Measurements from ENCODE around the gene FAM50A. TPM values are rescaled to one million over a fixed set of nuclear protein-coding genes. Genes with fewer than 3 reads are reported as not detected.

The FAM50A gene
- total RNA-seq, 1 experiment from 2014 or later: 95.9 TPM

DNA sequence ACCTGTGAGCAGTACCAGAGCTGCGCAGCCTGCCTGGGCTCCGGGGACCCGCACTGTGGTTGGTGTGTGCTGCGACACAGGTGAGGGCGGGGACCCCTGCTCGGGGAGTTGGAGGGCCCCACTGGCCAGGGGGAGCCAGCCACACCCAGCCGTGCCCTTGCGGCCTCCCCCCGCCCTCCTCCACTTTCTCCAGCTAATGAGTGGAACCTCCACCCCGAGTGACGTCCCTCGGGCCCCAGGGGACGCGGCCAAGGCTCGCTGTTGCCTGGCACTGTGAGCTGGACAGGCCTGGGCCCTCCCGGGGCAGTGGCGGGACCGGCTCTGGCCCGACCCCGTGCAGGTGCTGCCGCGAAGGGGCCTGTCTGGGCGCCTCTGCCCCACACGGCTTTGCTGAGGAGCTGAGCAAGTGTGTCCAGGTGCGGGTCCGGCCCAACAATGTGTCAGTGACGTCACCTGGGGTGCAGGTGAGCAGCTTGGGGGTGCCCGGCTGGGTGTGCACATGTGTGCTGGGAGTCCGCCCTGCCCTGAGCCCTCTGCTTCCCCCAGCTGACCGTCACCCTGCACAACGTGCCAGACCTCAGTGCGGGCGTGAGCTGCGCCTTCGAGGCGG is 19.8 kb downstream of the FAM50A start:
- no peak for DNase-seq (ENCODE audit: low read depth)

DNA sequence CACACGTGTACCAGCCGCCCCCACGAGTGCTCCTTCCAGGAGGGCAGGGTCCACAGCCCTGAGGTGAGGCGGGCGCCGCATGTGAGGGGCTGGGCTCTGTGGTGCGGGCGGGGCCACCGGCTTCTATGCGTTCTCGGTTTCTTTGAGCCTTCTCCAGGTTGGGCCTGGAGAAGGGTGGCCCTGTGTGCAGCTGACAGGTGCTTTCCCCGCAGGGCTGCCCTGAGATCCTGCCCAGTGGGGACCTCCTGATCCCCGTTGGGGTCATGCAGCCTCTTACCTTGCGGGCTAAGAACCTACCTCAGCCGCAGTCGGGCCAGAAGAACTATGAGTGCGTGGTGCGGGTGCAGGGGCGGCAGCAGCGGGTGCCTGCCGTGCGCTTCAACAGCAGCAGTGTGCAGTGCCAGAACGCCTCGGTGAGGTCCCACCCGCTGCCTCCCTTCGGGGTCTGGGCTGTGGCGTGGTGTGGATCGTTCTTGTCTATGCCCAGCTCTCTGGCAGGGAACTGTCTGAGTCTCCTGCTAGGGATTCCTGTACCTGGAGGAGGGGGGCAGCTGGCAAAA is 20.9 kb downstream of the FAM50A start:
- DNase-seq (ENCODE audit: low read depth): no peak

DNA sequence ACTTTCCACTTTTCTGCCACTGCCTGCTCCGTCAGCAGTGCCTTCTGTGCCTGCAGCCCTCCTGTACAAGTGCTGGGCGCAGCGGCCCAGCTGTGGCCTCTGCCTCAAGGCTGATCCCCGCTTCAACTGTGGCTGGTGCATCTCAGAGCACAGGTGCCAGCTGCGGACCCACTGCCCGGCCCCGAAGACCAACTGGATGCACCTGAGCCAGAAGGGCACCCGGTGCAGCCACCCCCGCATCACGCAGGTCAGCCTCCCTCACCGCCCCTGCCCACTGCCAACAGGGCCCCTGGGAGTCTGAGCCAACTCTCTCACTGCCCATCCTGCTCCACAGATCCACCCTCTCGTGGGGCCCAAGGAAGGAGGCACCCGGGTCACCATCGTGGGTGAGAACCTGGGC is 21.7 kb downstream of the FAM50A start:
- DNase-seq (ENCODE audit: low read depth): no peak

DNA sequence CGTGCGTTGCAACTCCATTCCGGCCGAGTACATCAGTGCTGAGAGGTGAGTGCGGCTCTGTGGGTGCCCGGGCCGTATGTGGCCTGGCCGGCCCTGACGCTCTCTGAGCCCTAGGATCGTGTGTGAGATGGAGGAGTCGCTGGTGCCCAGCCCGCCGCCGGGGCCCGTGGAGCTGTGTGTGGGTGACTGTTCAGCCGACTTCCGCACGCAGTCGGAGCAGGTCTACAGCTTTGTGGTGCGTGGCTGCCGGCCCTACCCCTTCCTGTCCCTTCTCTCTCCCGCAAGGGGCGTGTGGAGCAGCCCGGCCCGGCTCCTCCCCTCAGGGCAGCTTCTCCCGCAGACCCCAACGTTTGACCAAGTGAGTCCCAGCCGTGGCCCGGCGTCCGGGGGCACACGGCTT is 22.1 kb downstream of the FAM50A start:
- no peak for DNase-seq (ENCODE audit: low read depth)

DNA sequence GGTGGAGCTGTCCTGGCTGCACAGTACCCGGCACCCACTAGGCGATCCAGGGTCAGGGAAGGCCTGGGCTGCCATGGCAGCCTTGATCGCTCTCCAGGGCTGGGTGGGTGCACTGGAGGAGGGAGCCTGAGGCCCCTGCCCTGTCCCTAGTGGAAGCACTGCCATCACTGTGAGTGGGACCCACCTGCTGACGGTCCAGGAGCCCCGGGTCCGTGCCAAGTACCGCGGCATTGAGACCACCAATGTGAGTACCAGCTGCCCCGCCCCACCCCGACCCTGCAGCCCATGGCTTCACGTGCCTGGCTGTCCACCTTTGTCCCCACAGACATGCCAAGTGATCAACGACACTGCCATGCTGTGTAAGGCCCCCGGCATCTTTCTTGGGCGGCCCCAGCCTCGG is 23.0 kb downstream of the FAM50A start:
- no peak for DNase-seq (ENCODE audit: low read depth)

DNA sequence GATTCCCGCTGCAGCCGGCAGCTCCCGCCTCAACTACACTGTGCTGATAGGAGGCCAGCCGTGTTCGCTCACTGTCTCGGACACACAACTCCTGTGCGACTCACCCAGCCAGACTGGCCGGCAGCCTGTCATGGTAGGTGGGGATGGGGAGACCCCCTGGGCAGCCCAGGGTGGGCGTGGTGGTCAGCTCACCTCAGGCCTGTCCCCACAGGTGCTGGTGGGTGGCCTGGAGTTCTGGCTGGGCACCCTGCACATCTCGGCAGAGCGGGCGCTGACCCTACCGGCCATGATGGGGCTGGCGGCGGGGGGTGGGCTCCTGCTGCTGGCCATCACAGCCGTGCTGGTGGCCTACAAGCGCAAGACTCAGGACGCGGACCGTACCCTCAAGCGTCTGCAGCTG is 23.6 kb downstream of the FAM50A start:
- DNase-seq (ENCODE audit: low read depth): no peak

DNA sequence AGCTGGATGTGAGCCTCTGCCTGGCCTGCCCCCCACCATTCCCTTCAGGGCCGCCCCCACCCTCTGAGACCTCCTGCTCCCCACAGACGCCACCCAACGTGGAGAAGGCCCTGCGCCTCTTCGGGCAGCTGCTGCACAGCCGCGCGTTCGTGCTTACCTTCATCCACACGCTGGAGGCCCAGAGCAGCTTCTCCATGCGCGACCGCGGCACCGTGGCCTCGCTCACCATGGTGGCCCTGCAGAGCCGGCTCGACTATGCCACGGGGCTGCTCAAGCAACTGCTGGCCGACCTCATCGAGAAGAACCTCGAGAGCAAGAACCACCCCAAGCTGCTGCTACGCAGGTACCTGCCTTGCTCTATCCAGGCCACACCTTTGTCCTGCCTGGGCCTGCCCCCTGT is 24.3 kb downstream of the FAM50A start:
- no peak for DNase-seq (ENCODE audit: low read depth)

DNA sequence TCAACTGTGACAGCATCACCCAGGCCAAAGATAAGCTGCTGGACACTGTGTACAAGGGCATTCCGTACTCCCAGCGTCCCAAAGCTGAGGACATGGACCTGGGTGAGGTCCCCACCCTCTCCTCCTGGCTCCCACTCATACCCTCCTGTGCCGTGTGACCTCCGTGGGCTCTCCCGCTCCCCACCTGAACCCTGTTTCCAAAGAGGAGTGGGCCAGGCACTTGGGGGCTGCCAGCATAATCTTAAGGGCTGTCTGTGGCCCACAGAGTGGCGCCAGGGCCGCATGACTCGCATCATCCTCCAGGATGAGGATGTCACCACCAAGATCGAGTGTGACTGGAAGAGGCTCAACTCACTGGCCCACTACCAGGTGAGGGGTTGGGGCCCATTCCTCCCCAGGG is 25.2 kb downstream of the FAM50A start:
- no peak for DNase-seq (ENCODE audit: low read depth)

DNA sequence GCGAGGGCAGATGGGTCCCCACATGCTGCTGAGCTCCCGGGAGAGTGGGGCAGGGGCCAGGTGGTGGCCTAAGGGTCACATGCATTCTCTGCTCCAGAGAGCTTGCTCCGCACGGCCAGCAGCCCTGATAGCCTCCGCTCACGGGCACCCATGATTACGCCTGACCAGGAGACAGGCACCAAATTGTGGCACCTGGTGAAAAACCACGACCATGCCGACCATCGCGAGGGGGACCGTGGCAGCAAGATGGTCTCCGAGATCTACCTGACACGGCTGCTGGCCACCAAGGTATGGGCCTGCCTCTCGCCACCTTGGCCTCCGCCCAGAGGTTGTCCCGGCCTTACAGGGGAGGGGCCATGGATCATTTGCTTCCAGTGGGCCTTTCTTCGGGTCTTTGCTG is 25.9 kb downstream of the FAM50A start:
- no peak for DNase-seq (ENCODE audit: low read depth)

DNA sequence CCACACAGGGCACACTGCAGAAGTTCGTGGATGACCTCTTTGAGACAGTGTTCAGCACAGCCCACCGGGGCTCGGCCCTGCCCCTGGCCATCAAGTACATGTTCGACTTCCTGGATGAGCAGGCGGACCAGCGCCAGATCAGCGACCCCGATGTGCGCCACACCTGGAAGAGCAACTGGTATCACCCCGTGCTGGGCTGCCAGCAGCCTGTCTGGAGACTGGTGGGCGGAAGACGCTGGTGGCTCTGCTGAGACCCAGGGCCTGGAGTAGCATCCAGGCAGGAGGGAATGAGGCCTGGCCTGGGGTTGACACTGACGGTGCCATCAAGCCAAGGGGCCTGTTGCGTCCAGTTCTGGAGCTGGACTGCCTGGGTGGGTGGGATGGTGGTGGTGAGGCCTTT is 26.5 kb downstream of the FAM50A start:
- DNase-seq (ENCODE audit: low read depth): no peak

DNA sequence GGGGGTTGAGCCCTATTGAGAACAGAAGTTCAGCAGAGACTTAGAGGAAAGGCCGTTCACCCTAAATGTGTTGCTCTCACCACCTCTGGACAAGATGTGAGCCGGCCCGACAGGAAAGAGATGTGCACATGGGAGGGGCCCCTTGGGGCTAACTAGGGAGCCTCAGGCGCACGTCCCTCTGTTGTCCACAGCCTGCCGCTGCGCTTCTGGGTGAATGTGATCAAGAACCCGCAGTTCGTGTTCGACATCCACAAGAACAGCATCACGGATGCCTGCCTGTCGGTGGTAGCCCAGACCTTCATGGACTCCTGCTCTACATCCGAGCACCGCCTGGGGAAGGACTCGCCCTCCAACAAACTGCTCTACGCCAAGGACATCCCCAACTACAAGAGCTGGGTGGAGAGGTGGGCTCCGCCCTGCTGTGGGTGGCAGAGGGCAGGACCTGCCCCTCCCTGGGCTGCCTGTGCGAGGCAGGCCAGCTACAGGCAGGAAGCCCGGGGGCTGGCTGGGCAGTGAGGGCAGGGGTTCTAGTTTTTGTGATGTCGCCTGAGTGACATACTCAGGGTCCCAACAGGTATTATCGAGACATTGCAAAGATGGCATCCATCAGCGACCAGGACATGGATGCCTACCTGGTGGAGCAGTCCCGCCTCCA is 27.1 kb downstream of the FAM50A start:
- no peak for DNase-seq (ENCODE audit: low read depth)

DNA sequence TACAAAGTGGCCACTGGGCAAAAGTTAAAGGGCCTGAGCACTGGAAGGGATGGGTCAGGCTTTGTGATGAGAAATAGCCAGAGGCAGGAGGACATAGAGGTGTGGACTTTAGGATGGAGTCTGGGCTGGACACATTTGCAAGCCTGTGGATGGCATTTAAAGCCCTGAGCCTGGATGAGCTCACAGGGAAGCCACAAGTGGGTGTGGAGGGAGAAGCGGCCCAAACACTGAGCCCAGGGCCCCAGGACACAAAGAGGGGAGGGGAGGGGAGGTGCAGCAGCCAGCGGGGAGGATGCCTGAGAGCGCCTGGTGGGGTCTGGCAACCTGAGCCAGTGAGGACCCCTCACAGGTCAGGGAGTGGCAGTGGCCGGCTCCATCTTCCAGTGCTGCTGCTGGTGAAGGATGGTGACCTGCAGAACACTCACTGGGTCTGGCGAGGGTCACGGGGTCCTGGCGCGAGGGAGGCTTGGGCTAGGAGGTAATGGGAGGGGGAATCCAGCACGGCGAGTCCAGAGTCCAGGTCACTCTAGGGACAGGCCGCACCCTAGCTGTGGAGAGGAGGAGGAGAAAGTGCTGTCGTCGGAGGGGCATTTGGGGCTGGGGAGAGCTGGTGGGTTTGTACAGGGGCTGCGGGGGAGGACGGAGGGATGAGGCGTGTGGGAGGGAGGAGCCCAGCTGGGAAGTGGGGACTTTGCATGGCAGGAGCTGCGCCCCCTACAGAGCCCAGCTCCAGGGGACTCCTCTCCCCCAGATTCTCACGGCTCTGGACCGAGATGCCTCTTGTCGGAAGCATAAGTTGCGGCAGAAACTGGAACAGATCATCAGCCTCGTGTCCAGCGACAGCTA is 28.1 kb downstream of the FAM50A start:
- DNase-seq (ENCODE audit: low read depth): no peak

DNA sequence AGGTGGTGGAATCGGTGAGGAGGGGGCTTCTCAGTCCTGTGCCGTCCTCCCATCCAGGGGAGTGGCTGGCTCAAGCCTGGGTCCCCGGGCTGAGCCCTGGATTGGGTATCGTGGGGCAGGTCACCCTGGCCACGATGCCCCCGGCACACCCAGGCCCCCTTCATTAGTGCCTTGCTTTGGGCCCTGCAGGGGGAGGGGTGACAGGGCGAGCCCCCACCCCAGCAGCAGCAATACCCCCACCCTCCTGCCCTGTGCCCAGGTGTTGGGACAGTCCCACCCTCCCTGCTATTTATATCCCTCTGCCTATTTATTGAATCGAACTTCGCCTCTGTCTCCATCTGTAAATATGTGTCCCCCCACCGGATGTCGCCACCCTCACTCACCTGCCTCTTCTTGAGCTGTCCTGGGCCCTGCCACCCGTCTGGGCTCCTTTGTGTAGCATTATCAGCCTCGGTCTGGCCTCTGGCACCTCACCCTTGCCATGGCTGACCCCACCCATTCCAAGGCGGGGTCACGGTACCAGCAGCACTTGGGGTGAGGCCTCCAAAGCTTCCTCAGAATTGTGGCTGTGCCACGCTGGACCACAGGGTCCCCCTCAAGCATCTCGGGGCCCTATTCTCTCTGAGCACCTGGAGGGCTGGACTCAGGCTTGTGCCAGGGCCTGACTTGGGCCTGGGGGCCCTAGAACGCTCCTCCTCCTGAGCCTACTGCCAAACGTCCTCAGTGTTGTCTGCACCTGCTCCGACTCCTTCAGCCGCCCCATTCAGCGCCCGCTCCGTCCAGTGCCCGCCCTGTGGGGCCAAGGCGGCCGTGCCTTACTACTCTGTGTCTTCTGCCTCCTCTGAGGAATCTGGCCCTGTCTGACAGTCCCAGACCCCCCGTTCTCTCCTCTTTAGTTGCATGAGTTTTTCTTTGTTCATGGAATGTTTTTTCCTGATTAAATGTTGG is 29.0 kb downstream of the FAM50A start:
- no peak for DNase-seq (ENCODE audit: low read depth)

DNA sequence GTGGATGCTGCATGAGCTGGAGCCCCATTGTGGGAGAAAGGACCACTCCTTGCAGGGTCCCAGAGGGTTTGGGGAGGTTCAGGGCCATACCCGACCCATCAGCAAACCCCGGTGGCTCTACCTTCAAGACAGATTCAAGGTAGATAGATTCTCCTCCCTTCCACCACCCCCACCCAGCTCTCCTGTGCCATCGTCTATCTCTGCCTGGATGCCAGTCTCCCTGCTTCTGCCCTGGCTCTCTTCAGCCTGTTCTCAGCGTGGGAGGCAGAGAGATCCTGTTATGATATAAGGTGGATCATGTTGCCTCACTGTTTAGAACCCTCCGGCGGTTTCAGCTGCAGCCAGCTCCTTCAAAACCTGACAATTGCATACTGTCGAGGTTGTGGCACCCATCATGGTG is 29.7 kb downstream of the FAM50A start:
- DNase-seq (ENCODE audit: low read depth): no peak

DNA sequence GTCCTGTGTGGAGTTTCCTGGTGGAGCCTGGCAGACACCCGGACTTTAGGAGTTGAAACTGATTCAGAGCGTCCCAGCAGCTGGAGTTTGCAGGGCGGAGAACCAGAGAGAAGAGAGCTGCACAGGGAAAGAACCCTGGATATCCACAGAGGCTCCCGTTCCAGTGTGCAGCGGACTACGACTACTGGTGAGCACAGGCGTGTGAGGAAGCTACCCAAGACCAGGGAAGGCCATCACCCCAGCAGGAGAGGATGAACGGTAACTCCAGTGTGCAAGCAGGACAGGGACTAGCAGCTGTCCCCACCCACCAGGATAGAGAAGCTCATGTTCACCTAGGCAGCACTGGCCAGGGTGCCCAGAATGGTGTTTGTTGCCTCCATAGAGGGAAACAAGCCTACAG is 32.9 kb downstream of the FAM50A start:
- DNase-seq (ENCODE audit: low read depth): no peak

DNA sequence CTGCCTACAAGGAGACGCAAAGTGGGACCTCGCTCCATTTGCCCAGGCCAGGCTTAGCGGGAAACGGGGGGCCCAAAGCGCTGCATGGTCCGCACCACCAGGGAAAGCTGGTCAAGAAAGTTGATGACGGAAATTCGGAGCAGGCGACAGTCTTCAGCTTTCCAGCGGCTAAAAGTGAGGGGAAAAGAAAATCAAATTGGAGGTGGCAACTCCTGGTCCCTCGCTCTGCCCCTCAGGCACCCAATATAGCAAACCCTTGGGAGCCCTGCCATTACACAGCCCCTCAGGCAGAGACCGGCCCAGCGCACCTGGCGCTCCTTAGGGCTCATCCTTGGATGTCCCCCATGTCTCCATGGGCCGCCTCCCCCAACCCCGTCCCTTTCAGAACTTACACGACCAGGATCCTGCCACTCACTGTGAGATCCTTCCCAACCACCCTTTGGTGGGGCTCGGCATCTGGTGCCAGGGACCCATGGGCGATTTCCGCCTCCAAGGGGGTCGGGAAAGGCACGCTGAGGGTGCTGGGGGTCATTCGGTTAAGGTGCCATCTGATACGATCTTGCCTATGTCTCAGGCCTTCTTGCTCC is 34.0 kb downstream of the FAM50A start:
- DNase-seq (ENCODE audit: low read depth): no peak

DNA sequence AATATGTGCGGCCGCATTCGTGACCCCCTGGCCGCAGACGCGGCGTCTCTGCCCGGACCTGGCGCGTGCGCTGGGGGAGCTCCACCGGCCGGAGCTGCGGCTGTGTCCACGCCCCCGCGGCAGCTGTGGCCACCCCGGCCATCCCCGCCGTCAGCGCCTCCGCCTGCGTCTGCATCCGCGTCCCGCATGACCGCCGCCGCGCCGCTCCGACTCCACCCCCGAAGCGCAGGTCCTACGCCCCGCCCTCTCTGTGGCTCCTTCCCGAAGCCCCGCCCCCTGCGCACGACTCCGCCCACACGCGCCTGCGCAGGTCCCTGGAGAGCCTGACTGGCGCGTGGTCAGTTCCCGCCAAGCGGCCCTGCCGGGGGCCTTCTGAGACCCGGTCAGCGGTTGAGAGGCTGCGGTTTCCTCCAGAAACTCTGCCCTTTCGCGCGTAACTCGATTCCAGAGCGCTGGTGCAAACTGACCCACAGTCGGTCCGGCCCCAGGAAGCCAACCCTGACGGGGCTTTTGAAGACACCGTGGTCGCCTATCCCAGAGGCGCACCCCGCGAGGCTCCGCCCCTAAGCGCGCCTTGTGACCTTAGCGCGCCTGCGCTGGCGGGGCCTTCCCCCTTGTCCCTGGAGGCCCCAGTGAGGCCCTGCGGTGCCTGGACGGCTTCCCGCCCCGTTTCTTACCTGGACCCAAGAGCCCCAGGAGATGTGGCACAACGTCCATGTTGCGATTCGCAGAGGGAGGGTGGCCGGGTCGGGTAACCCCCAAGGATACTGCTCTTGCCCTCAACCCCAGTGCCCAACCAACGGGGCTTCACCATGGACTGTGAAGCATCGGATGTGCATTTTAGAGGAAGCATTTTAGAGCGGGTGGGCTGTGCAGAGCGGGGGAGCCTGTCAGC is 35.0 kb downstream of the FAM50A start, which contains the start of gene LAGE3:
Gene LAGE3, minus strand, starts transcription at position 554 of the 895 bp plus-strand sequence. Its CDS starts 366 bp downstream, at position 188.
- DNase-seq (ENCODE audit: low read depth): peak; percentile 82

DNA sequence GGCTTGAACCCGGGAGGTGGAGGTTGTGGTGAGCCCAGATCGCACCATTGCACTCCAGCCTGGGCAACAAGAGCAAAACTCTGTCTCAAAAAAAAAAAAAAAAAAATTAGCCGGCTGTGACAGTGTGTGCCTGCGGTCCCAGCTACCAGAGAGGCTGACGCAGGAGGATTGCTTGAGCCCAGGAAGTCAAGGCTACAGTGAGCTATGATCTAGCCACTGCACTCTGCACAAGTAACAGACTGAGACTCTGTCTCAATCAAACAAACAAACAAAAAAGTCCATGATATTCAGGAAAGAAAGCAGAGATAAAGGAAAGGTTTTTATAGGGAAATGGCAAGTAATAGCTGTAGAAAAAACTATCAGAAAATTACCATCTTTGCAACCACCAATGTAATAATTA is 37.3 kb downstream of the FAM50A start:
- DNase-seq (ENCODE audit: low read depth): no peak

DNA sequence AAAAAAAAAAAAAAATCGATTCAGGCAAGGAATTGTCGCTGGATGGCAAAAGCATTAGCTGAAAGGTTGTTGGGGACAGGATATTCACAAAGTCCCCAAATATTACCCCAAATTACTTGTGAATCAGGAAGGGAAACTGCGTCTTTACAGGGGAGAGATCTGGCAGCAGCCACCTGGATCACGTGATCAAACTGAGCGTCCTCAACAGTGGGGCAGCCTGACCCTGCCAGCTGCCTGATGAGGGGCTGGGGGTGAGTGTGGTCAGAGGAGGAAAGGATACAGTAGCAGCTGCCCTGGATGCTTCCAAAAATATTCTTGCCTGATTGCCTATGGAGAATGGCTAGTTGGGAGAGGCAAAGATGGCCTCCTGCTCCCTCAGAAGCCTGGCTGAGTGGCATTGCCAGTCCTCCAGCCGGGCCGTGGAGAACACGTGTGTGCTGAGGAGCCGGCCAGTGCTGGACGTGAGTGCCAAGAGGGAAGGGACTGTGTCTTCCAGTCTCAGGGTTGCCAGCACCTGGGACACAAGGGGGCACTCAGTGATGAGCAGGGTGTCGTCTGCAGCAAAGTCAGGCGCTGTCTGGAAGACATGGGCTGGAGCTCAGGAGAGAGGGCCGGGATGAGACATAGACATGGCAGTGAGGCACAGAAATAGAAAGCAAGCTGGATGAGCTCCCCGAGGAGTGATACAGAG is 38.1 kb downstream of the FAM50A start:
- DNase-seq (ENCODE audit: low read depth): no peak
